Natural killer cell (primary cell): ENCODE data around the gene PKHD1. TPM values are rescaled to one million over a fixed set of nuclear protein-coding genes. Genes with fewer than 3 reads are reported as not detected.

Experiments
- ATAC-seq, 3 donors: fragments of 150-1000 bp in 2 of 3; fragments of 200-7000 bp in 1 of 3; cut with Tn5 transposase; 1 replicate in 1 of 3; 2 replicates in 2 of 3; pipeline ENCODE4 v1.10.0; 2021; ENCODE audit warnings: mild to moderate bottlenecking in 2 of 3, moderate library complexity in 2 of 3
- DNase-seq, 2 donors: peaks; one replicate each; pipeline versions ENCODE4 v3.0.0 to v3.0.0-alpha.2; 2013 to 2021; ENCODE audit warnings: mixed read lengths in 1 of 2
- H3K27ac ChIP-seq: one replicate; pipeline ENCODE4 v1.5.1; 2013; ENCODE audit warnings: mild to moderate bottlenecking, low read length
- H3K27me3 ChIP-seq: one replicate; pipeline ENCODE4 v1.6.1; 2013; ENCODE audit warnings: low read length; ENCODE audit not compliant: control insufficient read depth, insufficient read depth
- H3K36me3 ChIP-seq: one replicate; pipeline ENCODE4 v1.6.1; 2013; ENCODE audit warnings: low read length; ENCODE audit not compliant: control insufficient read depth, insufficient read depth
- H3K4me1 ChIP-seq: one replicate; pipeline ENCODE4 v1.6.1; 2013; ENCODE audit warnings: low read length; ENCODE audit not compliant: control insufficient read depth, insufficient read depth
- H3K4me3 ChIP-seq: one replicate; pipeline ENCODE4 v1.5.1; 2013; ENCODE audit warnings: low read length
- H3K9me3 ChIP-seq: one replicate; pipeline ENCODE4 v1.6.1; 2013; ENCODE audit warnings: low read length; ENCODE audit not compliant: control insufficient read depth, insufficient read depth
- H3K27ac Mint-ChIP-seq, 2 donors: one replicate each; pipeline ENCODE4 v1.8.0; 2022; ENCODE audit warnings: mild to moderate bottlenecking in 2 of 2, mixed read lengths in 2 of 2, moderate library complexity in 1 of 2
- H3K27me3 Mint-ChIP-seq, 2 donors: one replicate each; pipeline ENCODE4 v1.8.0; 2022; ENCODE audit warnings: low read depth in 2 of 2, mixed read lengths in 2 of 2
- H3K36me3 Mint-ChIP-seq: one replicate; pipeline ENCODE4 v1.8.0; 2022; ENCODE audit warnings: mixed read lengths
- H3K4me1 Mint-ChIP-seq, 2 donors: one replicate each; pipeline ENCODE4 v1.8.0; 2022; ENCODE audit warnings: mixed read lengths in 2 of 2
- H3K4me3 Mint-ChIP-seq: one replicate; pipeline ENCODE4 v1.8.0; 2022; ENCODE audit warnings: mild to moderate bottlenecking, moderate library complexity, mixed read lengths
- H3K9me3 Mint-ChIP-seq, 2 donors: one replicate each; pipeline ENCODE4 v1.8.0; 2022; ENCODE audit warnings: mixed read lengths in 2 of 2
- CTCF ChIP-seq: fragments of 200-600 bp; IDR thresholded peaks from one replicate; pipeline ENCODE4 v1.8.0; 2022; ENCODE audit warnings: antibody characterized with exemption
- WGBS: methylation state at CpG from one replicate; pipeline ENCODE4 v1.1.7; 2013; ENCODE audit warnings: missing lambda C conversion rate; ENCODE audit not compliant: insufficient coverage; 5-methylcytosine and 5-hydroxymethylcytosine counted together
- intact Hi-C: fragments of 100-400 bp; cut with micrococcal nuclease; formaldehyde crosslinking; loops from one replicate; pipeline ENCODE4 v1.14.2; 2022
- total RNA-seq, 4 donors: library from RNA; stranded (reverse); fragments of 120-200 nt in 1 of 4; gene quantifications; one replicate each; pipeline versions ENCODE4 v1.2.3 to v1.2.4, GENCODE V29; 2013 to 2022

PKHD1 gene
- total RNA-seq, 3 donors from 2014 or later (not counting 1 experiment from before 2014, with no cell fraction given) = not detected

- no peaks in the 10 kb centered on the region for H3K9me3 ChIP-seq
- DNase-seq (peak in 1 of 2 donors; percentile 55), ATAC-seq (peak in 2 of 3 donors; percentile 44 to 49)
- peak; percentile 68 for TF ChIP-seq CTCF
- Mint-ChIP-seq H3K27me3 (peaks cover 18 to 59% of the 10 kb centered on the region in 2 donors), H3K4me3 (no peak overlapping the region), H3K27ac (no peak overlapping the region), H3K9me3 (no peaks in the 10 kb centered on the region), H3K36me3 (no peaks in the 10 kb centered on the region), H3K4me1 (no peaks in the 10 kb centered on the region)
- peaks cover 6% of the 10 kb centered on the region for H3K27me3 ChIP-seq
- WGBS = 30% methylated on average over 2 of the region's 3 CpGs
- H3K36me3 ChIP-seq = no peaks in the 10 kb centered on the region
- no peak overlapping the region for H3K4me3 ChIP-seq
- intact Hi-C loops = no loop called here
- no peaks in the 10 kb centered on the region for H3K4me1 ChIP-seq
- H3K27ac ChIP-seq = no peak overlapping the region
These were observed 38.0 kb downstream of the PKHD1 start for GRCh38 chr6:52049252-52050050.

GRCh38 chr6:52046456-52046855 is 41.0 kb downstream of the PKHD1 start:
- Histone ChIP-seq H3K4me1 (no peaks in the 10 kb centered on the region), H3K9me3 (no peaks in the 10 kb centered on the region), H3K36me3 (no peaks in the 10 kb centered on the region), H3K27me3 (peaks cover 6% of the 10 kb centered on the region), H3K4me3 (no peak overlapping the region), H3K27ac (no peak overlapping the region)
- no peak overlapping the region for H3K4me3 Mint-ChIP-seq
- intact Hi-C loops = no loop called here
- H3K27ac Mint-ChIP-seq = no peak overlapping the region
- H3K9me3 Mint-ChIP-seq = no peaks in the 10 kb centered on the region
- no peak for DNase-seq
- WGBS = 62% methylated on average over 1 of the region's 1 CpG
- TF ChIP-seq CTCF = no peak
- no peaks in the 10 kb centered on the region for H3K4me1 Mint-ChIP-seq
- no peaks in the 10 kb centered on the region for H3K36me3 Mint-ChIP-seq
- no peak for ATAC-seq
- peaks cover 27 to 58% of the 10 kb centered on the region in 2 donors for H3K27me3 Mint-ChIP-seq

- H3K27me3 ChIP-seq = peaks cover 5% of the 10 kb centered on the region
- DNase-seq (no peak), ATAC-seq (no peak)
- H3K9me3 ChIP-seq = no peaks in the 10 kb centered on the region
- H3K27ac ChIP-seq = no peak overlapping the region
- H3K4me1 ChIP-seq = no peaks in the 10 kb centered on the region
- H3K36me3 ChIP-seq = no peaks in the 10 kb centered on the region
- H3K36me3 Mint-ChIP-seq = no peaks in the 10 kb centered on the region
- no peak overlapping the region for H3K4me3 Mint-ChIP-seq
- peaks cover 0 to 2% of the 10 kb centered on the region in 2 donors for H3K9me3 Mint-ChIP-seq
- peaks cover 23 to 58% of the 10 kb centered on the region in 2 donors for H3K27me3 Mint-ChIP-seq
- no peaks in the 10 kb centered on the region for H3K4me1 Mint-ChIP-seq
- no peak overlapping the region for H3K4me3 ChIP-seq
- WGBS = no CpG with 5 or more reads among the region's 1 CpG
- TF ChIP-seq CTCF = no peak
- no peak overlapping the region for H3K27ac Mint-ChIP-seq
- intact Hi-C loops = no loop called here
These were observed 41.9 kb downstream of the PKHD1 start for GRCh38 chr6:52045481-52045880.

- H3K4me3 ChIP-seq = no peak overlapping the region
- no peaks in the 10 kb centered on the region for H3K4me1 ChIP-seq
- peaks cover 0 to 2% of the 10 kb centered on the region in 2 donors for H3K9me3 Mint-ChIP-seq
- no peak overlapping the region for H3K27ac ChIP-seq
- no peaks in the 10 kb centered on the region for H3K36me3 ChIP-seq
- no peak for DNase-seq
- ATAC-seq = no peak
- no peak for TF ChIP-seq CTCF
- 100% methylated on average over 5 of the region's 5 CpGs for WGBS
- no peaks in the 10 kb centered on the region for H3K9me3 ChIP-seq
- no peak overlapping the region for H3K4me3 Mint-ChIP-seq
- peaks cover 26 to 58% of the 10 kb centered on the region in 2 donors for H3K27me3 Mint-ChIP-seq
- intact Hi-C loops = no loop called here
- no peaks in the 10 kb centered on the region for H3K4me1 Mint-ChIP-seq
- no peak overlapping the region for H3K27ac Mint-ChIP-seq
- peaks cover 3% of the 10 kb centered on the region for H3K27me3 ChIP-seq
- H3K36me3 Mint-ChIP-seq = no peaks in the 10 kb centered on the region
These were observed 42.4 kb downstream of the PKHD1 start for GRCh38 chr6:52045033-52045432.
